GM23338 (cell line): ENCODE measurements around the gene TOMM6.

Source experiments
- EZH2 ChIP-seq: fragments of 200-600 bp; sonication (generic); IDR thresholded peaks from one replicate; pipeline ENCODE4 v1.8.0; 2017; ENCODE audit warnings: antibody characterized with exemption, mild to moderate bottlenecking, low read depth; ENCODE audit not compliant: unreplicated experiment
- POLR2AphosphoS5 ChIP-seq: IDR thresholded peaks from 2 replicates; pipeline ENCODE4 v1.6.1; 2016; ENCODE audit warnings: antibody characterized with exemption, low read depth
- TF ChIP-seq, protein P1 (sequence below), 2 experiments: fragments of 200-600 bp in 1 of 2; sonication (generic) in 1 of 2; conservative IDR thresholded peaks; 2 replicates each; pipeline versions ENCODE4 v1.5.1 to v1.6.1; 2016 to 2017; ENCODE audit warnings: antibody characterized with exemption in 2 of 2, low read depth in 2 of 2, mild to moderate bottlenecking in 2 of 2, moderate library complexity in 1 of 2

DNA sequence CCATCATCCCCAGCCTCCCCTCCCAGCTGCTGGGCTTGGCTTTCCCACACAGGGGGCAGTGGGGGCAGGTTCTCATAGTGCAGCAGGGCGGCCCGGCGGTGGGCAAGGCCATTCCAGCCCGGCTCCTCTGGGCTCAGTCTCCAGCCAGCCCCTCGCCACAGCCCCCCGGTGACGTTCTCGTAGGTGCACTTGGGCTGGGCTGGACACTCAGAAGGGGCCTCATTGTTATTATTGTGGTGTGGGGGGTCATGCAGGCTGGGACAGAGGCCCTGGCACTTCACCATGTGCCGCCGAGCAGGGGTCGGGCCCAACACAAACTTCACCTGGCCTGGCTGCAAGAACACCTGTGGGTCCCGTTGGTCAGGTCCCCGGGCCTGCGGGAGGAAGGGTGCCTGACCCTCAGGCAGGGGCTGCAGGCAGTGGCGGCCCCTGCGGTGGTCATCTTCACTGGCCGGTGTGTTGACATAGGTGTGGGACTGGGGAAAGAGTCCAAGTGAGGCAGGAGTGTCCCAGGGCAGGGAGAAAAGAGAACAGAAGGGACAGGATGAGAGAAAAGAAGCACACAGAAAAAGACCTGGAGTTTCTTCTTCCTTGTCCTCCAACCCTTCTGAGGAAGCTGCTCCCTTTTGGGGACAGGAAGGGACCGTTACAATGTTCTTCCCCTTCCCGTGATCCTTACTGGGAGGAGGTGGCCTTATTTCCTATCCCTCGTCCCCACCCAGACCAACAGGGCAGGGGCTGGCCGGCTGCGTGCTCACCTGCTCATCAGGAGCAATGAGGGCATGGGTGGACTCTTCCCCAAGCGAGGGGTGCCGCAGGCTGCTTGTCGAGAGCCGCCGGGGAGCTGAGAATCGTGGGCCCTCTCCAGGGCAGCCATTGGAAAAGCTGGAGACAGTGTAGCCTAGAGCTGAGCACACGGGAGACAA, 16.2 kb upstream of the TOMM6 start:
- TF ChIP-seq, protein P1, sequence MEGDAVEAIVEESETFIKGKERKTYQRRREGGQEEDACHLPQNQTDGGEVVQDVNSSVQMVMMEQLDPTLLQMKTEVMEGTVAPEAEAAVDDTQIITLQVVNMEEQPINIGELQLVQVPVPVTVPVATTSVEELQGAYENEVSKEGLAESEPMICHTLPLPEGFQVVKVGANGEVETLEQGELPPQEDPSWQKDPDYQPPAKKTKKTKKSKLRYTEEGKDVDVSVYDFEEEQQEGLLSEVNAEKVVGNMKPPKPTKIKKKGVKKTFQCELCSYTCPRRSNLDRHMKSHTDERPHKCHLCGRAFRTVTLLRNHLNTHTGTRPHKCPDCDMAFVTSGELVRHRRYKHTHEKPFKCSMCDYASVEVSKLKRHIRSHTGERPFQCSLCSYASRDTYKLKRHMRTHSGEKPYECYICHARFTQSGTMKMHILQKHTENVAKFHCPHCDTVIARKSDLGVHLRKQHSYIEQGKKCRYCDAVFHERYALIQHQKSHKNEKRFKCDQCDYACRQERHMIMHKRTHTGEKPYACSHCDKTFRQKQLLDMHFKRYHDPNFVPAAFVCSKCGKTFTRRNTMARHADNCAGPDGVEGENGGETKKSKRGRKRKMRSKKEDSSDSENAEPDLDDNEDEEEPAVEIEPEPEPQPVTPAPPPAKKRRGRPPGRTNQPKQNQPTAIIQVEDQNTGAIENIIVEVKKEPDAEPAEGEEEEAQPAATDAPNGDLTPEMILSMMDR (conservative IDR thresholded peaks at IDR 0.05; ENCODE audit: low read depth in 2 of 2) = no peak
- TF ChIP-seq POLR2AphosphoS5 (no peak), EZH2 (no peak)
